ENCODE results near the gene NAGS.

- no peak for TF ChIP-seq EZH2 (IDR thresholded peaks at IDR 0.05)
- TF ChIP-seq CTCF (IDR thresholded peaks at IDR 0.05 in 2 of 3, conservative IDR thresholded peaks at IDR 0.05 in 1 of 3; ENCODE audit: borderline replicate concordance in 1 of 3, insufficient read depth in 1 of 3, low read depth in 2 of 3, low read length in 2 of 3) = no peak
- no peak for TF ChIP-seq REST (IDR thresholded peaks at IDR 0.05; ENCODE audit: low read depth)
- TF ChIP-seq ATF3 (IDR thresholded peaks at IDR 0.05) = no peak
- no peak for TF ChIP-seq POLR2A (IDR thresholded peaks at IDR 0.05; ENCODE audit: borderline replicate concordance, extremely low read depth, insufficient read depth, insufficient read length)
- TF ChIP-seq POLR2AphosphoS5 (IDR thresholded peaks at IDR 0.05; ENCODE audit: low read depth, low read length) = no peak
- no peak for TF ChIP-seq EGR1 (IDR thresholded peaks at IDR 0.05; ENCODE audit: low read depth)
- no peak for TF ChIP-seq CBX3 (IDR thresholded peaks at IDR 0.05; ENCODE audit: low read depth)
Observed at GRCh38 chr17:43987131-43988021, 17.0 kb upstream of the NAGS start.

Data from HCT116 (cell line).